Measurements from ENCODE around the gene FAM120A. TPM values are rescaled to one million over a fixed set of nuclear protein-coding genes. Genes with fewer than 3 reads are reported as not detected.

The FAM120A gene
- polyA plus RNA-seq, 4 donors, result 69.7 to 81.0 (median 78.6) TPM

DNA sequence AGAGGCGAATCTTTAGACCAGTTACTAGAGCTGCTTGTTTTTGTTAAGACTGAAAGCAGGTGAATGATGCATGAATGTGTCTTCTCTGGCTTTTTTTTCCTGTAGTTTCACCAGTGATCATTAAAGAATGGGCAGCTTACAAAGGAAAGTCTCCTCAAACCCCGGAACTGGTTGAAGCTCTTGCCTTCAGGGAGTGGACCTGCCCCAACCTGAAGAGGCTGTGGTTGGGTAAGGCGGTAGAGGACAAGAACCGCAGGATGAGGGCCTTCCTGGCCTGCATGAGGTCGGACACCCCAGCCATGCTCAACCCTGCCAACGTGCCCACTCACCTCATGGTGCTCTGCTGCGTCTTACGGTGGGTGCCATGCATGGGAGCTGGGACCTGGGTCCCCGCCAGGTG, 91.6 kb downstream of the FAM120A start:
- no peak for DNase-seq (ENCODE audit: low read depth in 4 of 4, low spot score in 2 of 4)

DNA sequence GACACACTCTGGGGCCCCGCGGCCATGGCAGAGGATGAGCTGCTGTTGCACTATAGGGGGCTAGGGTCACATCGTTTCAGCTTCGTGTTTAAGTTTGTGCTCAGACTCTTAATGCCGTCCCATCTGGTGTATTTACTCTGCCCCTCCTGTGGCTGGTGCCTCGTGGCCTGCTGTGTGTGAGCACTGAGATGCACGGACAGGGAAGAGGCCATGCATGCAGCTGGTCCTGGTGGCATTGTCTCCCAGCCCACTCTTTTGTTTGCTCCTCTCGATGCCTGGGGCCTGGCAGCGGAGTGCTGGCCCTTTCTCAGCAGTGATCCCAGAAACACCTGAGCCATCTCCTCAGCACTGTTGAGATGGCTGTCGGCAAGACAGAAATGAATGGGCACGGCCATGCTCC, 94.9 kb downstream of the FAM120A start:
- no peak for DNase-seq (ENCODE audit: low read depth in 4 of 4, low spot score in 2 of 4)

DNA sequence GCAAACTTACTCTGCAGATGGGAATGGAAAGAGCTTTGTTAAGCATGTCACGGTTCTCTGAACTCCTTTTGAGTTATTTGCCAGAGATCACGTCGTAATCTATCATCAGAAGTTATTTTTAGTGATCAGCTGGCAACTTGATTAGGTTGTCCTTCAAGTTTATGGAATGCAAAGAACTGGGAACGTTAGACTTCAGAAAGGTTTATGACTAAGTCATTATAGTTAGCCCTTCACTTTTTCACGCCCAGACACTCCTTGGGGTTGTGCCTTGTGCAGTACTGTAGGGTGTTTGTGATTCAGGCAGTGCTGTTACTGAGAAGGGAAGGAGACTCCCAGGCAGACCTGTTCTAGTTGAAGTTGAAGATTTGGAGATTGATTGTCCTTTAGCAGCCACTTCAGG, 98.1 kb downstream of the FAM120A start:
- peak in 1 of 4 donors; percentile 40 for DNase-seq (ENCODE audit: low read depth in 4 of 4, low spot score in 2 of 4)

DNA sequence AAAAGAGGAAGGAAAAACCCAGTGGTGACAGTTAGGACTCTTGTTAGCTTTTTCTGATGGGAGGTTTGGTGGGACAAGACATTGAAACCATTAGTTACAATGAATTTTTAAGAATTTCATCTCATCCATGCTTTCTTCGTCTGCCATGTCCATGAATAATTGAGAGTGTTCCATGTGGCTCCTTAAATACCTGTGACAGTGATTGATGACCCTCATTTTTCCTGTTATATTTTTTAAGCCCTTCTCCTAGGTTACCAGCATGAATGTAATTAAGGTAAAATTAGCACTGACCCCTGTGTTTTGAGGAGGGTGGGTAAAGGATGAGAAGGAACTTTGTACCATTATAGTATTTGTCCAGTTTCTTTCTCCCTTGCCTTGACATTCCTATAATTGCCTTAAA, 101.4 kb downstream of the FAM120A start:
- no peak for DNase-seq (ENCODE audit: low read depth in 4 of 4, low spot score in 2 of 4)

DNA sequence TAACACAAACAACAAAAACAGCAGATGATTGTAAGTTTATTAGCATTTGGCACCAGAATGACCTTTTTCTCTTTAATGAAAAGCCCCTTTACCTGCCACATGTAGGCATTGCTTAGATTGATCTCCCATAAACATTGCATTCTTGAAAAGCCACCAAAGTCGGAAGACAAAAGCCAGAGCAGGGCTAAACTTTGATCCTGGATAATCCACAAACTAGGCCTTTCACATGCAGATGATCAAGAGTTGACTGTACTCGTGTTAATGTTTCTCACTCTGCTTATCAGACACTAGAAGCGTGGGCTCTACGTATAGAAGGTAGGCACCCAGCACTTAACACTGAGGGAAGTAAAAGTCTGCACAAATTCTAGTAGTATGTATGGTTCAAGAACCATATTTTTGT, 103.9 kb downstream of the FAM120A start:
- DNase-seq (ENCODE audit: low read depth in 4 of 4, low spot score in 2 of 4), result no peak

DNA sequence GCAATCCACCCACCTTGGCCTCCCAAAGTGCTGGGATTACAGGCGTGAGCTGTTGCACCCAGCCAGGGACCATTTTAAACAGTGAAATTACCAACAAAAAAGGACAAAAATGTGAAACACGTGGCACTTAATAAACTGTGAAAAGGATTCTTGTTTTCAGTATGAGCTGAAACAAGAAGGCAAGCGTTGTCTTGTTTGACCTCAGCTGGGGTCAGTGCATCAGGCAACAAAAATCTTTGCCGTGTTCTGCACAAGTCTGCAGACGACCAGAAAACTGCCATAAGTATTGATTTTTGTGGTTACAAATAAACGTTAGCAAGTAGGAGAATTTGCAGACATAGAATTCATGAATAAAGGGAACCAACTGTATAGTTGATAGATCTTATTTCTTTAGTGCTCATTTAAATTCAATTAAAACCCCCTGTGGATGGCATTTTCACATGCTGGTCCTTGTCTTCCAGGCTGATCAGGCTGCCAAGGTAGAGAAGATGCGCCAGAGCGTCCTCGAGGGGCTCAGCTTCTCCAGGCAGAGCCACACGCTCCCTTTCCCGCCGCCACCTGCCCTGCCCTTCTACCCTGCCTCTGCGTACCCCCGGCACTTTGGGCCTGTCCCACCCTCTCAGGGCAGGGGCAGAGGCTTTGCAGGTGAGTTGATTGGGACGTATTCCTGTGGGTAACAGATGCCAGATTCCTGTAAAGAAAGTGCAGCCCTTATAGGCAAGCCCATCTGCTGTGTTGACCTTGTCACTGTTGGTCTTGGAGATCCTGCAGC, 106.1 kb downstream of the FAM120A start:
- DNase-seq (ENCODE audit: low read depth in 4 of 4, low spot score in 2 of 4), result no peak

DNA sequence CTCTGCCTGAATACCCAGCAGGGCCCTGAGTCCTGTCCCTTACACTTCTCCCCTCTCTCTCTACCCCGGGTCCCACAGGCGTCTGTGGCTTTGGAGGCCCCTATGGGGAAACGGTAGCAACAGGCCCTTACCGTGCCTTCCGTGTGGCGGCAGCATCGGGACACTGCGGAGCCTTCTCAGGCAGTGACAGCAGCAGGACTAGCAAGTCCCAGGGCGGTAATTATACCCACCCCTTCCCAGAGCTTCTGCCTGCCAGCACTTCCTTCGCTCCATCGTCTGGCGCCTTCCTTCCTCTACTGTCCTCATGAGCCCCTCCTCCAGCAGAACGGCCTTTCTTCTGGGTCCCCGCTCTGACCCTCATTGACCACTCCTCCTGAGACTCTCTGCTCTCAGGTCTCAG, 107.0 kb downstream of the FAM120A start:
- DNase-seq (ENCODE audit: low read depth in 4 of 4, low spot score in 2 of 4), result no peak

DNA sequence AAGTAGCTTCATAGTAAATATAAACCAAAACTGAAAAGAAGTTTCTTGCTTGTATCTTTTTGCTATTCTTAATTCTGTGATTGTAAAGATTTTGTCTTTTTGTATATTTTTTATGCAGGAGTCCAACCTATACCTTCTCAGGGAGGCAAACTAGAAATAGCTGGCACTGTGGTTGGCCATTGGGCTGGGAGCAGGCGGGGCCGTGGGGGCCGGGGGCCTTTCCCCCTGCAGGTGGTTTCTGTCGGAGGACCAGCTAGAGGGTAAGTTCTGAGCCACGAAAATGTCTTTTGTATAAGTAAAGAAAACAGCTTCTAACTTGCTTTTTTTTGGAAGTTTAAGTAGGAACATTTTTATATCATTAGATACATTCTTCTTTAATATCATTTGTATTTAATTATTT, 109.5 kb downstream of the FAM120A start:
- no peak for DNase-seq (ENCODE audit: low read depth in 4 of 4, low spot score in 2 of 4)

DNA sequence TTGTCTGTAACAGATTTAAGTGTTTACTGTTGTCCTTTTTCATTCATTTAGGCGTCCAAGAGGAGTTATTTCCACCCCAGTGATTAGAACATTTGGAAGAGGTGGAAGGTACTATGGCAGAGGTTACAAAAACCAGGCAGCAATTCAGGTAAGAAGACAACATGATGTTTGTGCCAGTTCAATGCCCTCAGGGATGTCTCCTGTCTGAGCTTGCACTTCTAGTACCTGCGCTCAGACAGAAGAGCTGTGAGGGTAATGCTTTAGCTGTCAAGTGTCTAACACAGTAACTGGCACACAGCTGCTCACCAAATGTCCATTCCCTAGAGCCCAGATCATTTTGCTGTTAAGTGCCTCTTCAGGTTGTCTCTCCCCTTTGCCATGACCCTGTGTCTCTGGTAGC, 110.7 kb downstream of the FAM120A start:
- no peak for DNase-seq (ENCODE audit: low read depth in 4 of 4, low spot score in 2 of 4)

DNA sequence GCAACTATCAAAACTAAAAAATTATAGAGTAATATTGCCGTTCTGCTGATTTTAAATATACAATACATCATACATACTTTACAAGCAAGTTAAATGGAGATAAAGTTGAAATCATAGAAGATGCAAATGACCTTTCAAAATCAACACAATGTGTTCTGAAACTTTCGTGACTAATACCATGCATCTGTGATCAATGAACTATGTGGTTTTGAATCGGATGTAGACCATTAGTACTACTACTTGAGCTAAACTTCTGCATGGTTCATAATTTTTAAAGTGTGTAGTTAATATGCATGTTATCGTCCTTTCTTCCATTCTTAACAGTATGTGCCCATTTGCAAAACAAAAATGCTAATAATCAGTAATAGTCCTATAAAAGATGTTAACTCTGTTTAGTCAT, 113.6 kb downstream of the FAM120A start:
- DNase-seq (ENCODE audit: low read depth in 4 of 4, low spot score in 2 of 4), result no peak

DNA sequence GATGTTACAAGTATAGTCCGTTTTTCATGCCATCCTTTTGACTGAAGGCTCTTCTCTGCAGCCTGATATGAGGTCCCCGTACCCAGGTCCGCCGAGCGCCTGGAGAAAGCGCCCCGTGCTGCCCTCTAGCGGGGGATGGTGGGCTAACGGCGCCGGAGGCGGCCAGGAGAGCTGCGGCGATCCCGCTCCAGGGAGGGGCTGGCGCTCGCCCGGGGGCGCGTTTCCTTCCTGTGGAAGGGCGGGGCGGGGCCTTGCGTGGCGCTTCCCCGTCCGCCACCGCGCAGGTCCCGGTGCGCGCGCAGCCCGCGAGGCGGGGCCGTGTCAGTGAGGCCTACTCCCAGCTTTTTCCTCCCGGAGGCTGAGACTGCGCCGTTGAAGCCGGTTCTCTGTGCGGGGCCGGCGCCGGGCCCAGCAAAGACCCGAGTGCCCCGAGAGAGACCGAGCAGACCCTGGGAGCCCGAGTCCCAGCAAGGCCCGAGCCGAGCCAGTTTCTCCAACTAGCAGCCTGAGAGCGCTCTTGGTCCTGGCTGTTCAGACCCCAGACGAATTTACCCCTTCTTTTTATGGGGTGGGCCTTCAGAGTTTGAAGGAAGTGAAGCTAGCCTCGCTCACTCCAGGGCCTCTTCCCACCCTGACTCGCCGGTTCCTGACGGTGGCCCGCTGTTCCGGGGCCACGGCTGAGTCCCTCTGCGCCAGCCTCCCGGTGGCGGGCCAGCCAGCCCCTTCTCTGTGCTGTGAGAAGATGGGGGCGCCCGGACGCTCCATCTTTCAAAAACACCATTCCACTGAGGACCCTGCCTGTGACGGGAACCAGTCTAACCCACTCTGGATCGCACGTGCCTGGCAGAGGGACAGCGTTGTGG, 115.2 kb downstream of the FAM120A start:
- DNase-seq (ENCODE audit: low read depth in 4 of 4, low spot score in 2 of 4), result peak; percentile 90 to 94 (median 92)

DNA sequence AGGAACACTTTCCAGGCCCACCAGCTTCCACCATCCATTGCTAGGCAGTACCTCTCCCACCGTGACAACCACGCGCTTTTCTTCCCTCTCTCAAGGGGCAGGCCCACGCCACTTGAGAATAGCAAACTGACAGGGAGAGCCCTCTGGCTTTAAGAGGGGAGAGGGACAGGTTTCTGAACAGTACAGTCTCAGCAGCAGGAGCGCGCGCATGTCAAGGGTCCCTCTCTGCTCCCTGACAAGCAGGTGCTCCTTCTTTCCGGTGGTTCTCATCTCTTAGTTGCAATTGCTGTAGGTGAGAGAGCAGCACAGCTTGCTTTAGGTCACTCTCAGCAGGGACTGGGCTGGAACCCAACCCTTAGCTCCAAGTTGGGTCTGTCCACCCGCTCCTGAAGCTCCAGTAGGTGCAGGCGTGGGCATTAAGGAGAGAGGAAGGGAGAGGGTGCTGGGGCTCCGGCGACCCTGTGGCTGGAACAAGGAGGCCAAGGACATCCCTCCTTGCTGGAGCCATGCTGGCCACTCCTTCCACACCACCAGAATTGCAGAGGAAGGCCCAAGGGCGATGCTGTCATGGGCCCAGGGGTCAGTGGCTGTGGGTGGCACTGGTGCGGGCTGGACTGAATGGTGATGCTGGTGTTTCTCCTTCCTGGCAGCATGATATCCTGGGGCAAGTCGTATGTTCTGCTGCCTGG, 115.9 kb downstream of the FAM120A start:
- DNase-seq (ENCODE audit: low read depth in 4 of 4, low spot score in 2 of 4), result no peak

DNA sequence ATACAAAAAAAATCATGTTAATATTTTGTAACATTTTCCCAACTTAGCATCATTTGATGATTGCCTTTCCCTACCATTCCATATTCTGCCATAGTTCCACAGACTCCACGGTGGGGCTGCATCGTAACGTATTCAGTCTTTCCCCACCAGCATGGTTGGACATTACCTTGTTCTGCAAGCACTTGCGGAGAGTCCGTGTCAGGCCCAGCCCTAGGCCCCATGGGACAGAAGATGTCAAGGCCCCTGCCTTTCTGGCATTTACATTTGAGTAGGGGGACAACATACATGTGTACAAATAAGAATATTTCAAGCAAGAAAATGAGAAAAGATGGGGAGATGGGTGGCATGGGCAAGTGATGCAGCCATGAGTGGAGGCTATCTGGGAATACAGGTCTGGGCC, 116.7 kb downstream of the FAM120A start:
- DNase-seq (ENCODE audit: low read depth in 4 of 4, low spot score in 2 of 4), result no peak

DNA sequence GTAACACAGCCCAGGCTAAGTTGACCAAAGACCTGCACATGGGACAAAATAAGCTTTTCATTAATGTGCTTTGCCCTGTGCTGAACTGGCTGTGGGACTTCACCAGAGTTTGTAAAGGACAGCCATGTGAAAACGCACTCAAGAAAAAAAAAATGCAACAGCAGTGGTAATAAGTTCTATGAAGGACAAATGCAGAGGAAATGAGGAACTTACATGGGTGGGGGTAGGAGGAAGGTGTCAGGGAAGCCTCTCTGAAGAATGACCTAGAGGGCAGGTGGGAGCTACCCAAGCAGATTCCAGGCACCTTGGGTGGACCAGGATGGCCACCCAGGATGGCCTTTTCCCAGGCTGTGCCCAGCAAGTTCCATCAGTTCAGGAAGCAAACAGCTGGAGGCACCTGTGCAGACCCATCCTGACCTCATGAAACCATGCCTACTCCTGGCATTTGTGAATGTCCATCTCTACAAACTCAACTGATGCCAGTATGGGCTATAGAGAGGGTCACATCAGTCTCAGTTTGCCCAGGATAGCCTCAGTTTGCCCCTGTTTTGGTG, 118.2 kb downstream of the FAM120A start:
- DNase-seq (ENCODE audit: low read depth in 4 of 4, low spot score in 2 of 4), result no peak

DNA sequence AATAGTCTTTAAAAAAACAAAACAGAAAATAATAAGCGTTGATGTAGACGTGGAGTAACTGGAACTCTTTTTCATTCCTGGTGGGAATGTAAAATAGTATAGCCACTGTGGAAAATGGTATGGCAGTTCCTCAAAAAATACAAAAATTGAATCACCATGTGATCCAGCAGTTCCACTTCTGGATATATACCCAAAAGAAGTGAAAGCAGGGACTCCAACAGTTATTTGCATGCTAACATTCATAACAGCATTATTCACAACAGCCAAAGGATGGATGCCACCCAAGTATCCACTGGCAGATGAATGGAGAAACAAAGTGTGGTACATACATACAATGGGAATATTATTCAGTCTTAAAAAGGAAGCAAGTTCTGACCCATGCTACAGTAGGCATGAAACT, 120.7 kb downstream of the FAM120A start:
- DNase-seq (ENCODE audit: low read depth in 4 of 4, low spot score in 2 of 4), result no peak

DNA sequence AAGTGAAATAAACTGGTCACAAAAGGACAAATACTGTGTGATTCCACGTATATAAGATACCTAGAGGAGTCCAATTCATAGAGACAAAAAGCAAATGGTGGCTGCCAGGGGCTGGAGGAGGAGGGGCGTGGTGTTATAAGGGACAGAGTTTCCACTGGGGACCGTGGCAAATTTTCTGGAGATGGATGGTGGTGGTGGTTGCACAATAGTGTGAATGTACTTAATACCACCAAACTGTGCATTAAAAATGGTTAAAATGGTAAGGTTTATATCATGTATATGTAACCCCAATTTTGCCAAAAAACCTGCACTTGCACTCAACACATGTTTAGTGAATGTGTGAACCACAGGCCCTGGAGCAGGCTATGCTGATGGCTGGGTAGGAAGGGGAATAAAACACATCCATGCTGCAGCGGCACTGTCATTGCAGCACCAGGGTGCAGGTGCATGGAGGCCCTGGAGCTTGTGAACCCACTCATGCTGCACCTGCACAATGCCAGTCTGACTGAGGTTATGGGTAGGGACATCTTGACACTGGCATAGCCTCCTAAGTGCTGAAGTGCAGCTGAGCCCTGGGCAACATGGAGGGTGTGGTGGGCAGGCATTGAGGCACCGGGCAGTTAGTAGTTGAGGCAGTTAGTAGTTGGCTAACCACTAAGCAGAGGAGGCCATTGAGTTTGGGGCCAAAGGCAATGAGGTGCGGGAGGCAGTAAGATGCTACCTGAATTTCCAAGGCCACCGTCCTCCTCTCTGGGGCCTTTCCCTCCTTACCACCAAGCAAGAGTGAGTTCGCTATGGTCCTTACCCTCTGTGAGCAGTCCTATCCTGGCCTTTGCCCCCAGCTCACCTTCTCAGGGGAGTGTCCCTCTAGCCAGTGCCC, 121.4 kb downstream of the FAM120A start:
- DNase-seq (ENCODE audit: low read depth in 4 of 4, low spot score in 2 of 4), result no peak

DNA sequence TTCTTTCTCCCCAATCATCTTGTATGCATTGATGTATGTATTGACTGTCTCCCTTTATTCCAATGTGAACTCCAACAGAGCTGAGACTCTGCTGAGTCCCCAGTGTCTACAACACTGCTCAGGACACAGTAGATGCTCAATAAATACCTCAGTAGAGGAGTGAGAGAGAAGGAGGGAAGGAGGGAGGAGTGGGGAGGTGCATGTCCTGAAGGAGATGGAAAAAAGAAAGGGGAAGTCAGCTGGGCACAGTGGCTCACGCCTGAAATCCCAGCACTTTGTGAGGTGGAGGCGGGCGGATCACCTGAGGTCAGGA, 122.0 kb downstream of the FAM120A start:
- no peak for DNase-seq (ENCODE audit: low read depth in 4 of 4, low spot score in 2 of 4)

DNA sequence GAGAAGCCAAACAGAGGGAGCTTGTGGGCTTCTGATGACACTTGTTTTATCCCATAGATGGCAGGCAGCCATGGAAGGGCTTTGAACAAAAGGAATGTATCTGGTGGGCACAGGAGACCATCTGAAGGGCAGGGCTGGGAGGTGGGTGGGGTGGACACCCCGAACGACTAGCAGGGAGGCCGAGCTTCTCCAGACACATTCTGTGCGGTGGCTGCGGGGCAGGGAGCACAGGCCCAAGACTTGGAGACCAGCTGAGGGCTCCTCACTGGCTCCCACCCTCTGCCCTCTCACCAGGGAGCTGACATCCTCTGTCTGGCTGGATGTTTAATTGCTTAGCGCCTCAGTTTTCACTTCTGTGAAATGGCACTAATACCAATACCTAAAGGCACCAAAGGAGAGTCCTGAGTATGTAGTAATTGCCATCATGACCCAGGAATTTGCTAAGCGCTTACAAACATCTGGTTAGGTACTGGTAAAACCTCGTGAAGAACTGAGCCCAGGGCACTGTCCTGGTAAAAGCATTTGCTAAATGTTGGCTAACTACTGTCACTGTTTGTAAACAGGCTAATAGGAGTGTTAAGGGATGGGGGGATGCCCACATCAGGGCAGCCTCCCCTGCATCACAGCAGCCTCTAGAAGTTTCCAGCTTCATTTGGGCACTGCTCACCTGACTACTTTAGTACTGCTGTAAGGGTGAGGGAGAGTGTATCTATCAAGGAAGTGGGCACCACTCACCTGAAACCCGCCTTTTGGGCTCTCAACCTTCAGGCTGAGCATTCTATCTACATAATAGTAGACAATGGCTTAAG, 122.8 kb downstream of the FAM120A start:
- no peak for DNase-seq (ENCODE audit: low read depth in 4 of 4, low spot score in 2 of 4)
